Liver (tissue), 9 donors: ENCODE measurements around the gene LRRC8A. TPM values are rescaled to one million over a fixed set of nuclear protein-coding genes. Genes with fewer than 3 reads are reported as not detected.
A peak's percentile ranks its signal among the peaks of the same experiment; 100 is the strongest.

Experiments used
- DNase-seq: peaks from one replicate; pipeline ENCODE4 v3.0.0-alpha.2; 2017; ENCODE audit warnings: low spot score
- H3K27ac ChIP-seq, 2 donors: one replicate each; pipeline ENCODE4 v1.7.0; 2013; ENCODE audit warnings: inconsistent platforms in 2 of 2, low read length in 2 of 2, control low read depth in 1 of 2, low read depth in 1 of 2, mild to moderate bottlenecking in 1 of 2
- H3K27me3 ChIP-seq, 4 donors: one replicate each; pipeline versions ENCODE4 v1.6.1 to v1.7.0; 2013; ENCODE audit warnings: low read length in 3 of 4, inconsistent platforms in 1 of 4, mild to moderate bottlenecking in 1 of 4, moderate library complexity in 1 of 4; ENCODE audit not compliant: control insufficient read depth in 4 of 4, insufficient read depth in 4 of 4
- H3K36me3 ChIP-seq, 4 donors: one replicate each; pipeline versions ENCODE4 v1.6.1 to v1.7.0; 2013; ENCODE audit warnings: low read length in 3 of 4, mild to moderate bottlenecking in 3 of 4, low read depth in 1 of 4, moderate library complexity in 1 of 4; ENCODE audit not compliant: control insufficient read depth in 4 of 4, insufficient read depth in 3 of 4
- H3K4me1 ChIP-seq, 4 donors: one replicate each; pipeline versions ENCODE4 v1.6.1 to v1.7.0; 2013; ENCODE audit warnings: low read length in 3 of 4, mild to moderate bottlenecking in 3 of 4, moderate library complexity in 1 of 4; ENCODE audit not compliant: control insufficient read depth in 4 of 4, insufficient read depth in 4 of 4
- H3K4me3 ChIP-seq, 3 donors: one replicate each; pipeline versions ENCODE4 v1.6.1 to v1.7.0; 2013; ENCODE audit warnings: low read length in 3 of 3, control low read depth in 1 of 3, low read depth in 1 of 3, mild to moderate bottlenecking in 1 of 3
- H3K9ac ChIP-seq, 2 donors: one replicate each; pipeline ENCODE4 v1.7.0; 2013; ENCODE audit warnings: low read length in 2 of 2, mild to moderate bottlenecking in 2 of 2, moderate library complexity in 2 of 2, control low read depth in 1 of 2, low read depth in 1 of 2
- H3K9me3 ChIP-seq, 4 donors: one replicate each; pipeline versions ENCODE4 v1.6.1 to v1.7.0; 2013; ENCODE audit warnings: low read length in 3 of 4; ENCODE audit not compliant: control insufficient read depth in 4 of 4
- GABPA ChIP-seq, 2 donors: IDR thresholded peaks in 1 of 2; conservative IDR thresholded peaks in 1 of 2; 2 replicates each; pipeline ENCODE4 v1.6.1; 2016; ENCODE audit warnings: antibody characterized with exemption in 2 of 2, mild to moderate bottlenecking in 1 of 2, moderate library complexity in 1 of 2
- HNF4G ChIP-seq: IDR thresholded peaks from 2 replicates; pipeline ENCODE4 v1.6.1; 2016; ENCODE audit warnings: antibody characterized with exemption
- JUND ChIP-seq, 2 donors: IDR thresholded peaks; 2 replicates each; pipeline ENCODE4 v1.6.1; 2016; ENCODE audit warnings: antibody characterized with exemption in 2 of 2
- NR2F2 ChIP-seq: IDR thresholded peaks from 2 replicates; pipeline ENCODE4 v1.6.1; 2016; ENCODE audit warnings: antibody characterized with exemption
- RAD21 ChIP-seq, 2 donors: IDR thresholded peaks; 2 replicates each; pipeline ENCODE4 v1.6.1; 2016; ENCODE audit warnings: antibody characterized with exemption in 2 of 2, mild to moderate bottlenecking in 2 of 2
- REST ChIP-seq: IDR thresholded peaks from 2 replicates; pipeline ENCODE4 v1.6.1; 2016; ENCODE audit warnings: antibody characterized with exemption, mild to moderate bottlenecking
- RXRA ChIP-seq, 2 donors: IDR thresholded peaks; 2 replicates each; pipeline ENCODE4 v1.6.1; 2017 to 2018; ENCODE audit warnings: antibody characterized with exemption in 2 of 2, mild to moderate bottlenecking in 1 of 2
- SP1 ChIP-seq: IDR thresholded peaks from 2 replicates; pipeline ENCODE4 v1.6.1; 2018; ENCODE audit warnings: antibody characterized with exemption, mild to moderate bottlenecking
- TAF1 ChIP-seq: conservative IDR thresholded peaks from 2 replicates; pipeline ENCODE4 v1.6.1; 2016; ENCODE audit warnings: antibody characterized with exemption, mild to moderate bottlenecking
- YY1 ChIP-seq: IDR thresholded peaks from 2 replicates; pipeline ENCODE4 v1.6.1; 2016; ENCODE audit warnings: antibody characterized with exemption, mild to moderate bottlenecking
- WGBS: extraction: QIAGEN DNeasy Blood & Tissue Kit; methylation state at CpG from one replicate; pipeline ENCODE4 v1.1.7; 2013; 5-methylcytosine and 5-hydroxymethylcytosine counted together
- polyA plus RNA-seq, 2 donors: library from polyadenylated mRNA; stranded (reverse) in 1 of 2; unstranded in 1 of 2; fragments of 200-250 nt in 1 of 2; fragments of >200 nt in 1 of 2; fragmentation: Nextera tagmentation in 1 of 2; extraction: Ambion mirVana in 1 of 2; gene quantifications; one replicate each; pipeline versions ENCODE4 v1.2.1 to v1.2.3, GENCODE V29; 2013 to 2015
- total RNA-seq, 2 donors: library from RNA; depleted of rRNA; stranded (reverse); fragments of >200 nt; gene quantifications; one replicate each; pipeline ENCODE4 v1.2.3, GENCODE V29; 2014
- TF ChIP-seq, protein P1 (sequence below): IDR thresholded peaks from 2 replicates; pipeline ENCODE4 v1.6.1; 2016; ENCODE audit warnings: antibody characterized with exemption
- TF ChIP-seq, protein P2 (sequence below): fragments of 150-350 bp; IDR thresholded peaks from 2 replicates; pipeline ENCODE4 v1.5.1; 2017; ENCODE audit warnings: improper control_type of control experiment, low read depth, low read length; ENCODE audit not compliant: missing input control
- donor health status: healthy.
- donor health status: healthy.
- donor health status: healthy.
- donor health status: healthy.
- donor health status: healthy.

Gene LRRC8A
- total and polyA plus RNA-seq, 4 donors: 14.6 to 22.8 (median 17.9) TPM

DNA sequence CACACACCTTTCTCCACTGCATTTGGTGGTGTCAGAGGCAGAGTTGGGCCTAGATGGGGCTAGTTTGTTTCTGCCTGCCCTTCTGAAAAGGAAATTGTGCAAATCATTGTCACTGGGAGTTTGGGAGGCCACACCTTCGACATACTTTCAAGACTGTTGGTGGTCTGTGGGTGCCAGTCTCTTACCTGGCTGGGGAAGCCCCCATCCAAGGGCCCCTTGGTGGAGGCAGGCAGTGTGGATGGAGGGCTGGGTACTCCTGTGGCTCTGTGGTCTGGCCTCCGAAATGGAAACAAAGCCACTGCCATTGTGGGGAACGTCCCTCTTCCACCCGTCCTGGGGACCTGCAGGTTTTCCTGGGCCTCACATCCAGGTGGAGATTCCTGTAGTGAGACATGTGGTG is 27.9 kb downstream of the LRRC8A start:
- no peak overlapping the region for H3K4me3 ChIP-seq
- no peaks in the 10 kb centered on the region for H3K27me3 ChIP-seq
- H3K4me1 ChIP-seq: peaks cover 3 to 39% (median 18%) of the 10 kb centered on the region in 4 donors
- peaks cover 6 to 39% (median 30%) of the 10 kb centered on the region in 4 donors for H3K36me3 ChIP-seq
- no peaks in the 10 kb centered on the region for H3K9me3 ChIP-seq
- WGBS: 88% methylated on average over 4 of the region's 4 CpGs
- peak overlapping the region in 1 of 2 donors; percentile 6 for H3K27ac ChIP-seq
- no peak for TF ChIP-seq JUND (IDR thresholded peaks at IDR 0.05)
- H3K9ac ChIP-seq: no peak overlapping the region
- DNase-seq: no peak

- H3K4me1 ChIP-seq: peaks cover 3 to 47% (median 23%) of the 10 kb centered on the region in 4 donors
- no peaks in the 10 kb centered on the region for H3K9me3 ChIP-seq
- peak overlapping the region; percentile 34 to 47 for H3K27ac ChIP-seq
- H3K9ac ChIP-seq: no peak overlapping the region
- DNase-seq: no peak
- H3K36me3 ChIP-seq: peaks cover 6 to 39% (median 30%) of the 10 kb centered on the region in 4 donors
- WGBS: 91% methylated on average over 6 of the region's 6 CpGs
- TF ChIP-seq, protein P1, sequence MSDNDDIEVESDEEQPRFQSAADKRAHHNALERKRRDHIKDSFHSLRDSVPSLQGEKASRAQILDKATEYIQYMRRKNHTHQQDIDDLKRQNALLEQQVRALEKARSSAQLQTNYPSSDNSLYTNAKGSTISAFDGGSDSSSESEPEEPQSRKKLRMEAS: no peak
- TF ChIP-seq TAF1: no peak
- TF ChIP-seq REST: no peak
- TF ChIP-seq HNF4G: no peak
- H3K27me3 ChIP-seq: no peaks in the 10 kb centered on the region
- H3K4me3 ChIP-seq: no peak overlapping the region
These were observed 29.0 kb downstream of the LRRC8A start for GRCh38 chr9:128910906-128911305.

DNA sequence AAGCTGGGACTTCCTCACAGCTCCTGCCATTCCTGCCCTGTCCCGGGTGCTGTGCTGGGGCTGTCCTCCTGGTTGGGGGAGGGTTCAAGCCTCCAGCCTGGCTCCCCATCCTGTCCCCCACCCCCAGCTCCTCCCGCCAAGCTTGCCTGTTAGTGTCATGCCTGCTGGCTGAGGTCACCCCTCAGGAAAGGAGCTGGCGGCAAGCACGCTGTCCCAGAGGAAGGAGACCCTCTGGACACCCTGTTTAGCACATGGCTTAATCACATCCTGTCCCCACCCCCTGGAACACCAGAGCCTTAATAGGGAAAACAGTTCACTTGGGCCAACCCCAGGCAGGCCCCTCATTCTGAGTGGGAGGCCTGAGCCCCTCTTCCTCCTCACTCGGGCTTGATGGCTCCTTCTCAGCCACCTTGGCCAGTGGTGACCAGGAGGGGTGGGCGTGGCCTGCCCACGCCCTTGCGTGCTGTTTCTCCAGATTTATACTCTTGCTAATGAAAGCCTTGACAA is 29.6 kb downstream of the LRRC8A start:
- H3K27me3 ChIP-seq: no peaks in the 10 kb centered on the region
- 56% methylated on average over 8 of the region's 8 CpGs for WGBS
- H3K9me3 ChIP-seq: no peaks in the 10 kb centered on the region
- H3K4me3 ChIP-seq: no peak overlapping the region
- H3K27ac ChIP-seq: peak overlapping the region; percentile 34 to 47
- H3K36me3 ChIP-seq: peaks cover 6 to 38% (median 30%) of the 10 kb centered on the region in 4 donors
- peaks cover 3 to 49% (median 27%) of the 10 kb centered on the region in 4 donors for H3K4me1 ChIP-seq
- TF ChIP-seq SP1 (peak; percentile 41), RXRA (IDR thresholded peaks at IDR 0.05) (no peak), RAD21 (IDR thresholded peaks at IDR 0.05) (peak in 1 of 2 donors; percentile 22), YY1 (no peak), NR2F2 (peak; percentile 91), JUND (IDR thresholded peaks at IDR 0.05) (peak; percentile 8 to 23), GABPA (IDR thresholded peaks at IDR 0.05 in 1 of 2, conservative IDR thresholded peaks at IDR 0.05 in 1 of 2) (peak in 1 of 2 donors; percentile 16)
- TF ChIP-seq, protein P2, sequence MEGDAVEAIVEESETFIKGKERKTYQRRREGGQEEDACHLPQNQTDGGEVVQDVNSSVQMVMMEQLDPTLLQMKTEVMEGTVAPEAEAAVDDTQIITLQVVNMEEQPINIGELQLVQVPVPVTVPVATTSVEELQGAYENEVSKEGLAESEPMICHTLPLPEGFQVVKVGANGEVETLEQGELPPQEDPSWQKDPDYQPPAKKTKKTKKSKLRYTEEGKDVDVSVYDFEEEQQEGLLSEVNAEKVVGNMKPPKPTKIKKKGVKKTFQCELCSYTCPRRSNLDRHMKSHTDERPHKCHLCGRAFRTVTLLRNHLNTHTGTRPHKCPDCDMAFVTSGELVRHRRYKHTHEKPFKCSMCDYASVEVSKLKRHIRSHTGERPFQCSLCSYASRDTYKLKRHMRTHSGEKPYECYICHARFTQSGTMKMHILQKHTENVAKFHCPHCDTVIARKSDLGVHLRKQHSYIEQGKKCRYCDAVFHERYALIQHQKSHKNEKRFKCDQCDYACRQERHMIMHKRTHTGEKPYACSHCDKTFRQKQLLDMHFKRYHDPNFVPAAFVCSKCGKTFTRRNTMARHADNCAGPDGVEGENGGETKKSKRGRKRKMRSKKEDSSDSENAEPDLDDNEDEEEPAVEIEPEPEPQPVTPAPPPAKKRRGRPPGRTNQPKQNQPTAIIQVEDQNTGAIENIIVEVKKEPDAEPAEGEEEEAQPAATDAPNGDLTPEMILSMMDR: no peak
- peak overlapping the region in 1 of 2 donors; percentile 5 for H3K9ac ChIP-seq
- DNase-seq: no peak
